Measurements from ENCODE around the gene CNDP1.

GRCh38 chr18:74509856-74510769 is 24.2 kb upstream of the CNDP1 start:
- TF ChIP-seq POLR2AphosphoS5 (IDR thresholded peaks at IDR 0.05; ENCODE audit: low read depth, low read length) = no peak
- no peak for TF ChIP-seq SIN3A (IDR thresholded peaks at IDR 0.05; ENCODE audit: borderline replicate concordance, insufficient read depth, low read length)
- no peak for TF ChIP-seq TAF1 (IDR thresholded peaks at IDR 0.05; ENCODE audit: borderline replicate concordance, insufficient read depth, low read length)
- TF ChIP-seq REST (IDR thresholded peaks at IDR 0.05; ENCODE audit: insufficient read depth in 1 of 2, low read depth in 2 of 2, low read length in 2 of 2) = no peak

Data from PFSK-1 (cell line).